Tibial nerve (tissue), 4 donors: Measurements from ENCODE around the gene RCAN2. TPM values are rescaled to one million over a fixed set of nuclear protein-coding genes. Genes with fewer than 3 reads are reported as not detected.

ENCODE experiments used
- DNase-seq, 2 donors: peaks; one replicate each; pipeline ENCODE4 v3.0.0-alpha.2; 2019; ENCODE audit warnings: low spot score in 2 of 2
- H3K27ac ChIP-seq, 4 donors: fragments of 200-600 bp; sonication (generic) in 3 of 4; one replicate each; pipeline ENCODE4 v1.5.1; 2017 to 2019; ENCODE audit warnings: mild to moderate bottlenecking in 1 of 4
- H3K27me3 ChIP-seq, 2 donors: fragments of 200-600 bp; sonication (generic) in 1 of 2; one replicate each; pipeline versions ENCODE4 v1.5.1 to v1.6.0; 2017 to 2019
- H3K36me3 ChIP-seq, 3 donors: fragments of 200-600 bp; sonication (generic); one replicate each; pipeline ENCODE4 v1.5.1; 2018 to 2019
- H3K4me1 ChIP-seq, 4 donors: fragments of 200-600 bp; sonication (generic) in 3 of 4; one replicate each; pipeline ENCODE4 v1.5.1; 2017 to 2019
- H3K4me3 ChIP-seq, 4 donors: fragments of 200-600 bp; sonication (generic) in 3 of 4; one replicate each; pipeline ENCODE4 v1.5.1; 2017 to 2019; ENCODE audit warnings: mild to moderate bottlenecking in 1 of 4, moderate library complexity in 1 of 4
- H3K9me3 ChIP-seq, 4 donors: fragments of 200-600 bp; sonication (generic) in 3 of 4; one replicate each; pipeline ENCODE4 v1.5.1; 2017 to 2019
- CTCF ChIP-seq, 5 experiments: fragments of 200-600 bp in 3 of 5; fragments of 450-650 bp in 2 of 5; sonication (generic) in 3 of 5; IDR thresholded peaks; one replicate each; pipeline ENCODE4 v1.5.1; 2016 to 2019; ENCODE audit warnings: antibody characterized with exemption in 5 of 5, mild to moderate bottlenecking in 3 of 5, moderate library complexity in 2 of 5
- EP300 ChIP-seq, 2 donors: sonication (generic); formaldehyde crosslinking; IDR thresholded peaks; one replicate each; pipeline ENCODE4 v1.6.1; 2017; ENCODE audit warnings: antibody characterized with exemption in 2 of 2, mild to moderate bottlenecking in 1 of 2
- POLR2A ChIP-seq, 2 donors: fragments of 450-650 bp; IDR thresholded peaks; one replicate each; pipeline ENCODE4 v1.6.1; 2017; ENCODE audit warnings: antibody characterized with exemption in 2 of 2, mild to moderate bottlenecking in 2 of 2, moderate library complexity in 2 of 2
- WGBS, 2 donors: methylation state at CpG; one replicate each; pipeline ENCODE4 v1.1.5; 2018; 5-methylcytosine and 5-hydroxymethylcytosine counted together
- total RNA-seq, 4 donors: library from RNA; depleted of rRNA; stranded (reverse); fragments of >200 nt; gene quantifications; one replicate each; pipeline ENCODE4 v1.1.0, GENCODE V29; 2016

Gene RCAN2
- total RNA-seq, 4 donors from 2014 or later: 6.6 to 19.4 (median 15.0) TPM

DNA sequence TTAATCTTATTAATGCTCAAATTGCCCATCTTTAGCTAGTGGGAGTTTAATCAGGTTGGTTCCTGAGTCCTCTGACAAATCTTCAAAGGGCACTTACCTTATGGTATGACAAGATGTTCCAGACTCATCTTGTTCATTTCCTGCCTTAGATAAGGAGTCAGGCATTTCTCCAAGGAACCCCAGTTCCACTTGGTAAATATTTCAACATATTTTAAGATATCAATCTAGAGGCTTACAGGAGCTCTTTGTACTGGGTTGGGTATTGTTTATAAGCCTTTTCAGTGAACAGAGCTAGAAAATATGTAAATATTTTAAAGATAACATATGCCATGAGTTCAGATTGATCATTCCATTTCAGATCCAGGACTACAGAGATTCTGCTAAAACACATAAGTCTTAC is 159.8 kb downstream of the RCAN2 start:
- H3K36me3 ChIP-seq: no peaks in the 10 kb centered on the region
- no peak for DNase-seq
- no peaks in the 10 kb centered on the region for H3K9me3 ChIP-seq
- H3K4me1 ChIP-seq: peaks cover 0 to 4% (median 0%) of the 10 kb centered on the region in 4 donors
- H3K27ac ChIP-seq: no peak overlapping the region
- H3K27me3 ChIP-seq: no peaks in the 10 kb centered on the region
- no peak overlapping the region for H3K4me3 ChIP-seq
- TF ChIP-seq POLR2A (IDR thresholded peaks at IDR 0.05) (no peak), EP300 (IDR thresholded peaks at IDR 0.05) (no peak), CTCF (IDR thresholded peaks at IDR 0.05) (no peak)

GRCh38 chr6:46329568-46329967 is 161.7 kb downstream of the RCAN2 start:
- TF ChIP-seq CTCF (IDR thresholded peaks at IDR 0.05) (no peak), EP300 (IDR thresholded peaks at IDR 0.05) (no peak), POLR2A (IDR thresholded peaks at IDR 0.05) (no peak)
- Histone ChIP-seq H3K27me3 (no peaks in the 10 kb centered on the region), H3K4me1 (peaks cover 0 to 8% (median 0%) of the 10 kb centered on the region in 4 donors), H3K4me3 (no peak overlapping the region), H3K36me3 (no peaks in the 10 kb centered on the region), H3K9me3 (no peaks in the 10 kb centered on the region), H3K27ac (no peak overlapping the region)
- DNase-seq: peak in 1 of 2 donors; percentile 13
- WGBS, 2 donors: 38 to 44% methylated on average over 2 of the region's 2 CpGs

DNA sequence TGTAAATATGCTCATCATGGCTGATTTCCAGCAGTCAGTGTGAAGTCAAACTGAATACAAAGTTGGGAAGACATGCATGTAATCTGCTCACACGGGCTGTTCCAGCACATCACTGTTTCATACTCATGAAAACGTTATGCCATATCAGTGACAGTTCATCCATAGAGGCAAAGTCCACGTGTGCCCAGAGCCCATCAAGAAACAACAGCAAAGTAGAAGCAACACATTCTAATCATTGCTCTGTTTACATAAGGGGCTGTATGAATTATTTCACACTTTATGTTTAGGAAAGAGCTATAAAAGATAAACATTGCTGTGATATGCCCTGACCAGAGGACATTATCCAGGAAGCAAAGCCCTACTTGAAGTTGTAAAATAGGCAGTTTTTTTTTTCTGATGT is 163.5 kb downstream of the RCAN2 start:
- Histone ChIP-seq H3K9me3 (no peaks in the 10 kb centered on the region), H3K27me3 (no peaks in the 10 kb centered on the region), H3K4me1 (peaks cover 0 to 8% (median 0%) of the 10 kb centered on the region in 4 donors), H3K27ac (no peak overlapping the region), H3K36me3 (no peaks in the 10 kb centered on the region), H3K4me3 (no peak overlapping the region)
- no peak for TF ChIP-seq EP300 (IDR thresholded peaks at IDR 0.05)
- TF ChIP-seq CTCF (IDR thresholded peaks at IDR 0.05): no peak
- no peak for TF ChIP-seq POLR2A (IDR thresholded peaks at IDR 0.05)
- DNase-seq: no peak
- WGBS, 2 donors: 52 to 54% methylated on average over 3 of the region's 3 CpGs

- H3K9me3 ChIP-seq: no peaks in the 10 kb centered on the region
- H3K4me1 ChIP-seq: peaks cover 0 to 8% (median 0%) of the 10 kb centered on the region in 4 donors
- H3K27me3 ChIP-seq: no peaks in the 10 kb centered on the region
- no peak overlapping the region for H3K27ac ChIP-seq
- no peak for TF ChIP-seq EP300 (IDR thresholded peaks at IDR 0.05)
- TF ChIP-seq POLR2A (IDR thresholded peaks at IDR 0.05): no peak
- TF ChIP-seq CTCF (IDR thresholded peaks at IDR 0.05): no peak
- no peaks in the 10 kb centered on the region for H3K36me3 ChIP-seq
- H3K4me3 ChIP-seq: no peak overlapping the region
- WGBS, 2 donors: 61 to 73% methylated on average over 21 of the region's 21 CpGs
- DNase-seq: no peak
These were observed 165.4 kb downstream of the RCAN2 start for GRCh38 chr6:46325561-46326530.

DNA sequence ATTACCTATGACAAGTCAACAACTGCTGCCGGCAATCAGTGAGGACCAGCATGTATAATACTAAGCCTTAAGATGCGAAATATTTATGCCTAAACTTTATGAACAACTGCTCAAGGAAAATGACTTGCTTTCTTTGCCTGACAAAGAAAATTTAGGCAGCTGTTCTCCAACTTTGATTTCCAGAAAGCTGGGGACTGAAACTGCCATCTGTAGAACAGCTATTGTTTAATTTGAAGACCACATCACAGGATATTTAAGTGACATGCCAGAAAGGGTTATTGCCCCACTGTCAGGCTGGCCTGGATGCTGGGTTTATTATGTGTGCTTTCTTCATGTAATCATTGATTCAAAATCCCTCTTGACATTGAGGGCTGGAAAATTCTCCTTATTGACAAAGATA is 166.5 kb downstream of the RCAN2 start:
- 96% methylated on average over 2 of the region's 2 CpGs for WGBS, 2 donors
- Histone ChIP-seq H3K36me3 (no peaks in the 10 kb centered on the region), H3K27me3 (no peaks in the 10 kb centered on the region), H3K9me3 (no peaks in the 10 kb centered on the region), H3K4me3 (no peak overlapping the region), H3K4me1 (peaks cover 0 to 6% (median 0%) of the 10 kb centered on the region in 4 donors), H3K27ac (no peak overlapping the region)
- DNase-seq: no peak
- TF ChIP-seq EP300 (IDR thresholded peaks at IDR 0.05) (no peak), CTCF (IDR thresholded peaks at IDR 0.05) (no peak), POLR2A (IDR thresholded peaks at IDR 0.05) (no peak)
